ENCODE data around the gene ZNF771.
"Not testable (repeated sequence)": the region's sequence is repeated elsewhere in the genome, so short reads cannot be mapped to it uniquely, and the experiment has no call there.

The ZNF771 gene

DNA sequence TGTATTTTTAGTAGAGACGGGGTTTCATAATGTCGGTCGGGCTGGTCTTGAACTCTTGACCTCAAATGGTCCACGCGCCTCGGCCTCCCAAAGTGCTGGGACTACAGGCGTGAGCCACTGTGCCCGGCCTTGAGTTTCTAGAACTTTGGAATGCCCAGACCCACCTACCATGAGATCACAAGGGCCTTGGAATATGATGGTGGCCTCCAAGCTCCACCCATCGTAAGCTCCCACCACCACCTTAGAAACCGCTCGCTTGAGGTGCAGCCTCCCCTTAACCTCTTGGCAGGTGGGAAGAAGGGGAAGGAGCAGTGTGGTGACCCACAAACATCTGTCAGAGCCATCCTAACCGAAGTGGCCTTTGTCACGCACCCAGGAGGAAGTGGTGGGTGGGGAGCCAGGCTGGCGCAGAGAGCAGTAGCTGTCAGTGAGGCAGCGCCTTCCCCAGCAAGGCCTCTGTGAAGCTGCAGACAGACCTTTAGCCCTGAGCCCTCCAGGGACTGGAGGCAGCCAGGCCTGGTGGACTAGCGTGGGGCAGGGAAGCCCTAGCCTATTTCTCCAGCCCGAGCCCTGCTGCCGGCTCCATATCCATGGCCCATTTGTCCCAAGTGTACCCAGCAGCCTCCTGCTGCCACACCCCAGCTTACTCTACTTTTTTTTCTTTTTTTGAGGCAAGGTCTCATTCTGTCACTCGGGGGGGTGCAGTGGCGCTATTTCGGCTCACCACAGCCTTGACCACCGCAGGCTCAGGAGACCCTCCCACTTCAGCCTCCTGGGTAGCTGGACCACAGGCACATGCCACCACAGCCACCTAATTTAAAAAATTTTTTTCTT, 51.4 kb downstream of the ZNF771 start:
- CTCF ChIA-PET: interaction anchor here (0.8 to 0.9 kb wide), 2 partner anchors 9 to 90 kb away, joined by 3 read pairs; no protein-coding TSS in a partner anchor
- POLR2A ChIA-PET (ENCODE audit: low non-redundant PET): interaction anchor here (0.5 to 0.6 kb wide), 3 partner anchors 21 to 175 kb away, joined by 5 to 6 read pairs (median 5); no protein-coding TSS in a partner anchor

DNA sequence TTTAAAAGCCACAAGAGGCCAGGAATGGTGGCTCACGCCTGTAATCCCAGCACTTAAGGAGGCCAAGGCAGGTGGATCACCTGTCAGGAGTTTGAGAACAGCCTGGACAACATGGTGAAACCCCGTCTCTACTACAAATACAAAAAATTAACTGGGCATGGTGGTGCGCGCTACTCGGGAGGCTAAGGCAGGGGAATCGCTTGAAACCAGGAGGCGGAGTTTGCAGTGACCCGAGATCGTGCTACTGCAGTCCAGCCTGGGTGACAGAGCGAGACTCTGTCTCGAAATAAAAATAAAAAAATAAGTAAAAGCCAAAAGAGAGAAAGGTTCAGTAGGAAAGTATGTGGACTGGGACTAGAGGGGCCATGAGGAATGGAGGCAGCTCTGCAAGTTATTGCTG, 52.0 kb downstream of the ZNF771 start:
- DNase-seq (ENCODE audit: low spot score): no peak
- CTCF ChIA-PET: interaction anchor here (0.8 kb wide), 1 partner anchor 89 kb away, joined by 3 read pairs; no protein-coding TSS in a partner anchor
- POLR2A ChIA-PET (ENCODE audit: low non-redundant PET): interaction anchor here (0.5 to 0.6 kb wide), 2 partner anchors 21 to 109 kb away, joined by 3 to 5 read pairs; no protein-coding TSS in a partner anchor
- no peak for TF ChIP-seq CTCF (conservative IDR thresholded peaks at IDR 0.05; ENCODE audit: low read depth)
- no peak overlapping the region for H3K27ac ChIP-seq

More for the DNA sequence above, 51.4 kb downstream of the ZNF771 start:
- TF ChIP-seq CTCF (conservative IDR thresholded peaks at IDR 0.05; ENCODE audit: low read depth): no peak
- H3K27ac ChIP-seq: no peak overlapping the region
- no peak for DNase-seq (ENCODE audit: low spot score)

DNA sequence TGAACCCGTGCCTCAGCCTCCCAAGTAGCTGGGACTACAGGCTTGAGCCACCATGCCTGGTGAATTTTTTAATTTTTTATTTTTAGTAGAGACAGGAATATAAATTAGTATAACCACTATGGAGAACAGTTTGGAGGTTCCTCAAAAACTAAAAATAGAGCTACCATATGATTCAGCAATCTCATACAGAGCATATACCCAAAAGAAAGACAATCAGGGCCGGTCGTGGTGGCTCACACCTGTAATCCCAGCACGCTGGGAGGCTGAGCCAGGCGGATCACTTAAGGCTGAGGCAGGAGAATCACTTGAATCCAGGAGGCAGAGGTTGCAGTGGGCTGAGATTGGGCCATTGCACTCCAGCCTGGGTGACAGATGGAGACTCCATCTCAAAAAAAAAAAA, 54.0 kb downstream of the ZNF771 start:
- POLR2A ChIA-PET (ENCODE audit: low non-redundant PET); H3K27ac ChIP-seq; DNase-seq (ENCODE audit: low spot score): not testable (repeated sequence)
- CTCF ChIA-PET: interaction anchor here (0.6 to 1.3 kb wide), 3 partner anchors 12 to 426 kb away, joined by 3 to 8 read pairs (median 3); no protein-coding TSS in a partner anchor

DNA sequence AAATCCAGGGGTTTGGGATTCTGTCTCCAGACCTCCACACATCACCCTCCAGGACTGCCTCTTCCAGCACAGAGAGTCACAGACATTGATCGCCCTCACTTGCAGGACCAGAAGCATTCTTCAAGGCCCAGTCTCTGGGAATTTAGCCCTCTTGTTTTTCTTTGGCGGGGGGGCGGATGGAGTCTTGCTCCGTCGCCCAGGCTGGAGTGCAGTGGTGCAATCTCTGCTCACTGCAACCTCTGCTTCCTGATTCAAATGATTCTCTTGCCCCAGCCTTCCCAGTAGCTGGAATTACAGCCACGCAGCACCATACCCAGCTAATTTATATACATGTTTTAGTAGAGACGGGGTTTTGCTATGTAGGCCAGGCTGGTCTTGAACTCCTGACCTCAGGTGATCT, 56.7 kb downstream of the ZNF771 start:
- DNase-seq (ENCODE audit: low spot score): no peak
- ChIA-PET CTCF (interaction anchor here (0.6 to 0.8 kb wide), 3 partner anchors 8 to 75 kb away, joined by 3 to 6 read pairs (median 3); no protein-coding TSS in a partner anchor), POLR2A (ENCODE audit: low non-redundant PET) (interaction anchor here (0.6 kb wide), 1 partner anchor 26 kb away, joined by 11 read pairs; no protein-coding TSS in a partner anchor)
- no peak for TF ChIP-seq CTCF (conservative IDR thresholded peaks at IDR 0.05; ENCODE audit: low read depth)
- H3K27ac ChIP-seq: no peak overlapping the region

All from RWPE1 (cell line).